Activated T-cell treated with anti-CD3 and anti-CD28 coated beads, Interleukin-2, amount 50 U/mL, for 24 hours (primary cell): Measurements from ENCODE around the gene GAN.
"Not testable (repeated sequence)": the region's sequence is repeated elsewhere in the genome, so short reads cannot be mapped to it uniquely, and the experiment has no call there.

ENCODE experiments used
- DNase-seq: peaks from one replicate; pipeline ENCODE4 v3.0.0-alpha.2; 2020
- H3K27ac Mint-ChIP-seq: 2 replicates; pipeline ENCODE4 v1.8.0; 2020; ENCODE audit warnings: mild to moderate bottlenecking, mixed read lengths
- H3K27me3 Mint-ChIP-seq: 2 replicates; pipeline ENCODE4 v1.8.0; 2020; ENCODE audit warnings: mixed read lengths
- H3K36me3 Mint-ChIP-seq: 2 replicates; pipeline ENCODE4 v1.8.0; 2020; ENCODE audit warnings: low read depth, mixed read lengths
- H3K4me1 Mint-ChIP-seq: 2 replicates; pipeline ENCODE4 v1.8.0; 2020; ENCODE audit warnings: low read depth, mixed read lengths
- H3K4me3 Mint-ChIP-seq: 2 replicates; pipeline ENCODE4 v1.8.0; 2020; ENCODE audit warnings: mild to moderate bottlenecking, moderate library complexity, mixed read lengths
- H3K9me3 Mint-ChIP-seq: 2 replicates; pipeline ENCODE4 v1.8.0; 2020; ENCODE audit warnings: mixed read lengths

The GAN gene

DNA sequence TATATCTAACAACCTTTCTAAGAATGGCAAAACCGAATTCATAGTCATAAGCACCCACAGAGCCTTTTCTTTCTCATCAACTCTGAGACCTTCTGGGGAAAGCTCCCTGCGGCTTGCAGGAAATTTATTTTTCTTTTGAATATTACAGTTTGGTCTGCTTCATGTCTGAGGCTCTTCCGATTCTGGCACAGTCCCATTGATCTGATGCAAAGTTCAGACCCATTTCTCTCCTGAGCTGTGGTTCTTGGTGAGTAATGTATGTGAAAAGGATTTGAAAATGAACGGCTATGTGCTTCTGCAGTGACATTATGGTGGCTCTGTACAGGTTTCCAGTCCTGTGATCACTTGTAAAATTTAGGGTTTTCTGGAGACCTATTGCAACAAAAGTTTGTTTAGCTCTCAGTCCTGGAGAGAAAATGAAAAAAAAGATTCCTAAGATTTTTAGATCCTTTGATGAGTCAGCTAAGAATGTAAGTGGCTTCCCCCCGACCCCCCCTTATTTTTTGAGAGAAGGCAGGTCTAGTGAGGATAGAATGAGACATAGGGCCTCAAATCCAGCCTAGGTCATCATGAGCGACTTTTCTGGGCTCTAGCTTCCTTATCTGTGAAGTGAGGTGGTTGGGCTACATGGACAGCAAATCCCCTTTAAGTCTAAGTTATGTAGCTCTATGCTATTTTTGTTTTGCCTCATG lies 4.6 kb downstream of the GAN start:
- Mint-ChIP-seq H3K4me3 (no peak overlapping the region), H3K36me3 (peaks cover 7% of the 10 kb centered on the region), H3K27ac (no peak overlapping the region)

DNA sequence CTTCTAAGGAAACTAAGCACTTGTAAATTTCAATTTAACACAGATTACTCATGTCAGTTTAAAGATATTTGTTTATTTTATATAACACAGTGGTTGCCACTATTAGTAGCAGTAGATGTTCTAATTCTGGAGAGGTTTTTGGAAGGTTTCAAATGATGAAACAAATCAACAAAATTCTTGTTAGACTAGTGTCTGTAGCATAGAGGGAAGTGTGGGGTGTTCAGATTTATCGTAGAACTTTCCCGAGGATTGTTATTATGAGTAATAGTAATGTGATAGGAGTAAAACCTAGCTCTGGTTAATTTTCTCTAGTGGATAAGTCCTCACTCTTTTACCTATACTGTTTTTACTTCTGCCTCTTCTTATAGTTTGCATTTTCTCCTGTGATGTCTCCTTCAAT lies 6.3 kb downstream of the GAN start:
- Mint-ChIP-seq H3K36me3 (peaks cover 12% of the 10 kb centered on the region), H3K9me3 (no peaks in the 10 kb centered on the region), H3K4me3 (no peak overlapping the region), H3K27me3 (no peaks in the 10 kb centered on the region), H3K4me1 (peaks cover 59% of the 10 kb centered on the region), H3K27ac (no peak overlapping the region)
- no peak for DNase-seq

More for the DNA sequence above, 4.6 kb downstream of the GAN start:
- DNase-seq = no peak
- Mint-ChIP-seq H3K4me1 (peaks cover 63% of the 10 kb centered on the region), H3K27me3 (no peaks in the 10 kb centered on the region), H3K9me3 (no peaks in the 10 kb centered on the region)

DNA sequence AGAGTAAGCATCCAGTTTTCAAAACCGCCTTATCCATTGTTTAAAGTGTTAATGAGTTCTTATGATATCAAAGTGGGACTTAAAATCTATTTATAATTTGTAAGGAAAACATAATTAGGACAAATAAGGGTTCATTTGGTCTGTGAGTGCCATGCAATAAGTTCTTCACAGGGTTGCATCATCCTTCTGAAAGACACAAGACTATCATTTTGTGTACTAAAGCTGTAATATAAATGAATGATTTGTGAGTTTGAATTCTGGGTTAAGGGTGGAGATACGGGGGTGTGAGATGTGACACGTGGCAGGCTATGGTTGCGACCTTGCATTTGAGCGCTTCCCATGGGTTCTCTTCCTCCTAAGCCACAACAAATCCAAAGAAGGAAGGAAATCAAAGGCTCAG lies 6.8 kb downstream of the GAN start:
- H3K27me3 Mint-ChIP-seq = no peaks in the 10 kb centered on the region
- H3K36me3 Mint-ChIP-seq = peaks cover 12% of the 10 kb centered on the region
- no peaks in the 10 kb centered on the region for H3K9me3 Mint-ChIP-seq
- DNase-seq = no peak
- no peak overlapping the region for H3K4me3 Mint-ChIP-seq
- peaks cover 56% of the 10 kb centered on the region for H3K4me1 Mint-ChIP-seq
- H3K27ac Mint-ChIP-seq = no peak overlapping the region

DNA sequence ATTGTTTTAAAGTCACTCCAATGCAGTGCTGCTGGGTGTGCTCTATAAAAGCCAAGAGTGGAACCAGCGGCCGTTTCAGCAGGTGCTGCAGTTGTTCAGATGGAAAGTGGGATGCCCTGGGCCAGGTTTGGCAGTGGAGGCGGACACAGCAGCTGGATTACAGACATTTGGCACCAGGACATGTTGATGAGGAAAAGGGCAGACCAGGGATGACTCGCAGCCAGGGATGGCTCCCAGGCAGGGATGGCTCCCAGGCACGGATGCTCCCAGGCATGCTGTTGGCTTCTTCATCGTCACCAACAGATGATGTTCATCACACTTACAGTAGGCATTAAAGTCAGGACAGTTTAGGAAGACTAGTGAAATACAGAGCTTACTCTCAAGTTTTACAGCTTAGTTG lies 10.0 kb downstream of the GAN start:
- no peak for DNase-seq
- no peaks in the 10 kb centered on the region for H3K9me3 Mint-ChIP-seq
- H3K27me3 Mint-ChIP-seq = no peaks in the 10 kb centered on the region
- peaks cover 12% of the 10 kb centered on the region for H3K36me3 Mint-ChIP-seq
- no peak overlapping the region for H3K4me3 Mint-ChIP-seq
- H3K4me1 Mint-ChIP-seq = peaks cover 34% of the 10 kb centered on the region
- no peak overlapping the region for H3K27ac Mint-ChIP-seq

DNA sequence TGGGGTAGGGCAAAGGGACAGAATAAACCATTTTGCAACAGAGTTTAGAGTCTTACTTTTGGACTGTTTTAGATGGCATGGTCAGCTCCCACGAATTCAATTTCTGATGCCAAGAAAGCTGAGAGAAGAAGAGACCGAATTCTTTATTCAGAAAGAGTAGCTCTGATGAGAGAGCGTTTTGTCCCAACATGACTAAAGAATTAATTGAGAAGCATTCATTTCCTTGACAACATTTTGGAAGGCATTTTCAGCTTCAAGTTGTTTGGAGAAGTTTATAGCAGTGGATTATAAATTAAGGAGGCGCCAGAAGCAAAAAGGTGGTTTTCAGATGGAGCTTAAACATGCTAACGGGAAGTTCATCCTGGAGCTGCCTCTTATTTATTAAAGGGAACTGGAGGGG lies 12.2 kb downstream of the GAN start:
- no peaks in the 10 kb centered on the region for H3K9me3 Mint-ChIP-seq
- no peak overlapping the region for H3K27ac Mint-ChIP-seq
- peaks cover 12% of the 10 kb centered on the region for H3K36me3 Mint-ChIP-seq
- no peak overlapping the region for H3K4me3 Mint-ChIP-seq
- H3K4me1 Mint-ChIP-seq = peaks cover 14% of the 10 kb centered on the region
- no peak for DNase-seq
- H3K27me3 Mint-ChIP-seq = no peaks in the 10 kb centered on the region

DNA sequence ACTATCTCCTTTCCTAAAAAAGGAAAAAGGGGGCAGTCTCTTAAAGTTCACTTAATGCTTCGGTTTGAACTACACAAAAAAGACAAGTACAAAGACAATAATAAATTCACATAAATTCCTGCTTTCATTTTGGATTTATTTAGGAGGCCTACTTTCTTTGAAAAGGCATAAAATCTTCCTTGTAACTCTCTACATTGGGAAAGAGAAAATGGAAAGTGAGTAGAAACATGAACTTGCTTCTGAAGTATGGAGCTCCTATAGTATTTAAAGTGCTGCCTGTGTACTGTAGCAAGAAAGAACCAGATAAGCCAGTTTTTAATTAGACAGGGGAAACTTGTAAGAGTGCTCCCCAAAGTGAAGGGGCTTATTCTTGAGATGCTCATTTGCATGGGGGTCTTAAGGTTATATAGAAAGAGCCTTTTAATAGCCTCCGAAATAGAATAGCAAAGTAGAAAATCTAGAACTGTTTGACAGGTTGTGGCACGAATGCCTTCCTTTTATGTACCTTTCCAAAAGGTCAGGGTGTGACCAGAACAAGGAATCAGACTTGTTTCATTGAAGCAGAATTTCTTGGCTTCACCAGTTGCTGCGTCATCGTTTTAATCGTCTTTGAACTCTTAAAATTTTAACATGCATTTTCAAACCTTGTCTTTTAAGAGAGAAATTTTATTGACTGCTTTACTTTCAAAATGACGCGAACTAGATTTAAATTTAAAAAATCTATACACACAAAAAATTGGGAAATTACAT lies 12.9 kb downstream of the GAN start:
- peaks cover 12% of the 10 kb centered on the region for H3K36me3 Mint-ChIP-seq
- H3K27ac Mint-ChIP-seq = no peak overlapping the region
- no peak overlapping the region for H3K4me3 Mint-ChIP-seq
- H3K4me1 Mint-ChIP-seq = peaks cover 11% of the 10 kb centered on the region
- H3K9me3 Mint-ChIP-seq = no peaks in the 10 kb centered on the region
- no peak for DNase-seq
- H3K27me3 Mint-ChIP-seq = no peaks in the 10 kb centered on the region

DNA sequence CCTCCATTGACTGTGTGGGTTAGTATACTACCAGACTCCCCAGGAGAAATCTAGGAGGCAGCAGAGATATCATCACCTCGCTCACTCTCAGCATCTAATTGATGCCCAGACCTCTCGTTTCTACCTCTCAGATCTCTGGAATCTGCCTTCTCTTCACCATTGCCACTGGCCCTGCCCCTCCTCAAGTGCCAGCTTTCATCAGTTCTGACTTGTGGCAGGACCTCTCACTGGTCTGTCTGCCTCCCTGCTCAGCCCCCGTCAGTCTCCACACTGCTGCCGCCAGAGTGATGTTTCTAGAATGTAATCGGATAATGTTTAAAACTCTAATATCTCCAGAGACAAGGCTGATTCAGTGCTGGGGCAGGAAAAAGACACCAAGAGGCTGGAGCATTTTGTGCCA lies 15.2 kb downstream of the GAN start:
- H3K36me3 Mint-ChIP-seq = peaks cover 4% of the 10 kb centered on the region
- no peak overlapping the region for H3K27ac Mint-ChIP-seq
- no peak for DNase-seq
- H3K27me3 Mint-ChIP-seq = no peaks in the 10 kb centered on the region
- H3K9me3 Mint-ChIP-seq = no peaks in the 10 kb centered on the region
- H3K4me3 Mint-ChIP-seq = no peak overlapping the region
- H3K4me1 Mint-ChIP-seq = peaks cover 4% of the 10 kb centered on the region

DNA sequence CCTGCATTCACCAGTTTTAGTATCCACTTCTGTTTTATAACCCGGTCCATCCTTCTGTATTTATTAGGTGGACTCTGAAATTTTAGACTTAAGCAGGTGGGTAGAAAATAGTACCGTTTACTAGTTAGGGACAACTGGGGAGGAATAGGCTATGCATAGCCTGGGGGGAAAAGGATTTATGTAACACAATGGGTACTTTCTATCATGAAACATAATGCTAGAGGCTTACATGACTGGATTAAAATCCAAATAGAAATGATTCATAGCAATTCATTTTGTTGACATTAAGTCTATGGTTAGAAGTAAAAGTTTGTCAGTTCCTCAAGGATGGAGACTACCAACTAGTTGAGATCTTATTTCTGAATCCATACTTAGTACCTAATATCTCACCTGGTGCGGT lies 18.6 kb downstream of the GAN start:
- H3K9me3 Mint-ChIP-seq = no peaks in the 10 kb centered on the region
- H3K4me1 Mint-ChIP-seq = peaks cover 19% of the 10 kb centered on the region
- peaks cover 11% of the 10 kb centered on the region for H3K36me3 Mint-ChIP-seq
- no peak overlapping the region for H3K4me3 Mint-ChIP-seq
- DNase-seq = no peak
- no peaks in the 10 kb centered on the region for H3K27me3 Mint-ChIP-seq
- no peak overlapping the region for H3K27ac Mint-ChIP-seq

DNA sequence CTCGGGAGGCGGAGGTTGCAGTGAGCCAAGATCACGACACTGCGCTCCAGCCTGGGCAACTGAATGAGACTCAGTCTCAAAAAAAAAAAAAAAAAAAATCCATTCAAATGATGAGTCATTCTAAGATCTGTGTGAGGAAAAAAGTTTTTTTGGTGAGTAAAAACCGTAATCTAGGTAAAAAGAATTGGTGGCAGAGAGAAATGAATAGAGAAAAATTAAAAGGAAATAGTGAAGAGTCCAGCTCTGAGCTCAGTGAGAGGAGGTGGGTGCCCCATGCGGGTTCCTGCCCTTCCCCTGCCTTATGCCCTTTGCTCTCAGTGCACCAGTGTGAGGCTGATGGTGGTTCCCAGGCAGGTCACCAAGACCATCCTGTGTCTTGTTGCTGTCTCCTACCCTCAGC lies 20.9 kb downstream of the GAN start:
- Mint-ChIP-seq H3K4me1 (peaks cover 19% of the 10 kb centered on the region), H3K27me3 (no peaks in the 10 kb centered on the region), H3K36me3 (peaks cover 14% of the 10 kb centered on the region), H3K4me3 (no peak overlapping the region), H3K9me3 (no peaks in the 10 kb centered on the region), H3K27ac (peak overlapping the region; percentile 87)
- DNase-seq = peak; percentile 40

DNA sequence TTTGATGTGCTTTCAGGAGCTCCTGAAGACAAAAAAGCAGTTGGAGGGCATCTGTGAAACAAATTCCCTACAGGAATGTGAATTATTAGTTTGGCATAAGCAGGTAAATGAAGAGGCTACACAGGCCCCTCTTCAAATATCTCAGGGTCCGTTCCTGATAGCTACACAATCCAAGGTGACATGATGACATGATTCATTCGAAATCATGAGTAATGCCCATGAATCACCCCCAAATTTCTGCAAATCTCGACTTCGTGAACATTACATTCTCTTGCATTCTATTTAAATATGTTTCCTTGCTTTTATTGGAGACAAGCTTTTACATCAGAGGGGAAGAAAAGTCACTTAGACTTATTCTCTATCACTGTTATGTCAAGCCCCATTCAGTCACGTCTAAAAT lies 22.3 kb downstream of the GAN start:
- Mint-ChIP-seq H3K27ac (peak overlapping the region; percentile 45), H3K36me3 (peaks cover 16% of the 10 kb centered on the region), H3K4me3 (no peak overlapping the region), H3K9me3 (peaks cover 4% of the 10 kb centered on the region), H3K27me3 (no peaks in the 10 kb centered on the region), H3K4me1 (peaks cover 19% of the 10 kb centered on the region)
- DNase-seq = no peak

DNA sequence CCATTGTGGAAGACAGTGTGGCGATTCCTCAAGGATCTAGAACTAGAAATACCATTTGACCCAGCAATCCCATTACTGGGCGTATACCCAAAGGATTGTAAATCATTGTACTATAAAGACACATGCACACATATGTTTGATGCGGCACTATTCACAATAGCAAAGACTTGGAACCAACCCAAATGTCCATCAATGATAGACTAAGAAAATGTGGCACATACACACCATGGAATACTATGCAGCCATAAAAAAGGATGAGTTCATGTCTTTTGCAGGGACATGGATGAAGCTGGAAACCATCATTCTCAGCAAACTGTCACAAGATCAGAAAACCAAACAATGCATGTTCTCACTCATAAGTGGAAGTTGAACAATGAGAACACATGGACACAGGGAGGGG lies 30.4 kb downstream of the GAN start:
- peaks cover 30% of the 10 kb centered on the region for H3K36me3 Mint-ChIP-seq
- DNase-seq, H3K27ac Mint-ChIP-seq, H3K27me3 Mint-ChIP-seq, H3K4me1 Mint-ChIP-seq, H3K4me3 Mint-ChIP-seq: not testable (repeated sequence)
- peaks cover 44% of the 10 kb centered on the region for H3K9me3 Mint-ChIP-seq

DNA sequence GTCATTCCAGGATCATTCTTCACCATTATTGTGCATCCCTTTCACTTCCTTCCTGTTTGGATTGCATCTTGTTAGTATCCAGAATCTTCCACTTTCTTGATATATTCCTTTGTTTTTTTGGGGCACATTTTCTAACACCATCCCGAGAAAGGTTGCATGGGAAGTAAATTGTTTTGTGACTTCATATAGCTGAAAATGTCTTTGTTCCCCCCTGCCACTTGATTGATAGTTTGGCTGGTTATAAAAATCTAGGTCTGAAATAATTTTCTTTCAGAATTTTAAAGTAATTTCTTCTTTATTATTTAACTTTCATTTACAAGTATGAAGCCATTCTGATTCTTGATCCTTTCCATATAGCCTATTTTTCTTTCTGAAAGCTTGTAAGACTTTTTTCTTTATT lies 32.7 kb downstream of the GAN start:
- Mint-ChIP-seq H3K4me1 (no peaks in the 10 kb centered on the region), H3K27me3 (no peaks in the 10 kb centered on the region), H3K9me3 (peaks cover 40% of the 10 kb centered on the region), H3K27ac (no peak overlapping the region), H3K4me3 (no peak overlapping the region), H3K36me3 (peaks cover 41% of the 10 kb centered on the region)
- DNase-seq = no peak

DNA sequence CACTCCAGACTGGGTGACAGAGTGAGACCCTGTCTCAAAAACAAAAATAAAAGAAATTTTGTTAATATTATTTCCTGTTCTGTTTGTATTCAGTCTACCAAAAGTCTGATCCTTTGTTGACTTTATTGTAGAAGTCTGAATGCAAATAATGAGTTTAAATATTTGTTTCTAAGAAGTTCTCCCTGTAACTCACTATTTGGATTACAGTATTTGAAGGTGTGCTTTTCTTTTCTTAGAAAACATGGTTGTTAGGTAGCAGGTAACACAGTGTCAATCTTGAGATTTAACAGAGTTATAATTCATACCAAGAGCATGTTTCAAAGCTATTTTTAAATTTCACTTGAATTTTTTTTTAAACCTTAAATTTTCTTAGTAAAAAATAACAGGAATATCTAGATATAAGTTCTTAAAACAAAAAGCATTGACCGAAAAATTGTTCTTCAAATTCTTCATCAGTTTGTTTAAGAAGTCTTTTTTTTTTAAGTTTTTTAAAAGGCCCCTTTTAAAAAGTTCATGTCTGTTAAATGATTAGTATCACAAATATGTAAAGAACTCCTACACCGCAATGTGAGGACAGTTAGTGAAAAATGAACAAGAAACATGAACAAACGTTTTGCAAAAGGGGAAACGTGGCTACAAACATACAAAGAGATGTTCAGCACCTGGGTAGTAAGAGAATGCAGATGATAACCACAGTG lies 35.0 kb downstream of the GAN start:
- Mint-ChIP-seq H3K4me3 (no peak overlapping the region), H3K4me1 (peaks cover 8% of the 10 kb centered on the region), H3K27me3 (no peaks in the 10 kb centered on the region), H3K36me3 (peaks cover 58% of the 10 kb centered on the region), H3K9me3 (peaks cover 26% of the 10 kb centered on the region), H3K27ac (no peak overlapping the region)
- no peak for DNase-seq

DNA sequence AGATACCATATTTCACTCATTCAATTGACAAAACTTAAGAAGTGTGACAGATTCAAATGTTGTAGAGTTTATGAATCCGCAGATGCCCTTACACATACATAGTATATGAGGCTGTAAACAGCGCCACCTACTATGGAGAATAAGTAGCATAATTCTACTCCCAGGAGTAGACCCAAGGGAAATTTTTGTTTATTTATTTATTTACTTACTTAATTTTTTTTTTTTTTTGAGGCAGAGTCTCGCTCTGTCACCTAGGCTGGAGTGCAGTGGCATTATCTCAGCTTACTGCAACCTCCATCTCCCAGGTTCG lies 35.5 kb downstream of the GAN start:
- no peaks in the 10 kb centered on the region for H3K27me3 Mint-ChIP-seq
- peaks cover 26% of the 10 kb centered on the region for H3K9me3 Mint-ChIP-seq
- no peak for DNase-seq
- H3K27ac Mint-ChIP-seq = no peak overlapping the region
- H3K36me3 Mint-ChIP-seq = peaks cover 59% of the 10 kb centered on the region
- H3K4me1 Mint-ChIP-seq = peaks cover 8% of the 10 kb centered on the region
- H3K4me3 Mint-ChIP-seq = no peak overlapping the region

DNA sequence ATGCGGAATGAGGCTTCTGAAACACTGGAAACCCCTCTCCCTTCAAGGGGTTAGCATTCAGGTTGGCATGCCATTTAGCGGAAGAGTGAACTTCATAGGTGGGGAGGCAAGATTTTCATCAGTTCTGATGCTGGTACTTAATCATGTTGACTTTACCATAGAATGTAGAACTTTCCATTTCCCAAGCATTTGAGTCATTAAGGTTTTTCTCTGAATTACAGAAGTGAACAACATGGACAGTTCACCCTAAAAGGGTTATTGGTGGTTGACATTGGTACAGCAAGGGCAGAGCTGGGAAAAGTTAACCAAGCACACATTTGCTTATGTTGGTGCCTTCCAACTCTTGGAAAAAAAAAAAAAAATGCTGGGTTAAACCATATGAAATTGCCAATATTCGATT lies 39.1 kb downstream of the GAN start:
- no peak for DNase-seq
- Mint-ChIP-seq H3K27me3 (no peaks in the 10 kb centered on the region), H3K4me3 (no peak overlapping the region), H3K9me3 (no peaks in the 10 kb centered on the region), H3K27ac (peak overlapping the region; percentile 83), H3K4me1 (peaks cover 8% of the 10 kb centered on the region), H3K36me3 (peaks cover 51% of the 10 kb centered on the region)
